HG03565 (cell line): ENCODE measurements around the gene TTC33.

Experiments
- ATAC-seq: cut with Tn5 transposase; IDR thresholded peaks from one replicate; pipeline ENCODE4 v1.9.1; 2021; ENCODE audit warnings: mild to moderate bottlenecking, moderate library complexity; ENCODE audit not compliant: unreplicated experiment

Gene TTC33

GRCh38 chr5:40681363-40682153 is 74.2 kb downstream of the TTC33 start:
- no peak for ATAC-seq

GRCh38 chr5:40680741-40681362 is 74.9 kb downstream of the TTC33 start:
- no peak for ATAC-seq

GRCh38 chr5:40679913-40680681 is 75.7 kb downstream of the TTC33 start, which contains the start of gene PTGER4:
Gene PTGER4 (plus strand): TSS chr5:40679915. CDS start chr5:40680994, 1,079 bp downstream.
- no peak for ATAC-seq

GRCh38 chr5:40679148-40679912 is 76.4 kb downstream of the TTC33 start:
- peak; percentile 53 for ATAC-seq

GRCh38 chr5:40678460-40679147 is 77.2 kb downstream of the TTC33 start:
- ATAC-seq: no peak

GRCh38 chr5:40678026-40678425 is 77.7 kb downstream of the TTC33 start:
- no peak for ATAC-seq

- no peak for ATAC-seq
Measured at GRCh38 chr5:40677456-40677855, 78.3 kb downstream of the TTC33 start.

- no peak for ATAC-seq
Measured at GRCh38 chr5:40676613-40677343, 79.0 kb downstream of the TTC33 start.

GRCh38 chr5:40675396-40676133 is 80.2 kb downstream of the TTC33 start:
- no peak for ATAC-seq

GRCh38 chr5:40674661-40675235 is 81.0 kb downstream of the TTC33 start:
- no peak for ATAC-seq

- ATAC-seq: no peak
Measured at GRCh38 chr5:40672425-40672824, 83.3 kb downstream of the TTC33 start.

GRCh38 chr5:40669606-40670390 is 86.0 kb downstream of the TTC33 start:
- no peak for ATAC-seq

- ATAC-seq: no peak
Measured at GRCh38 chr5:40667161-40667663, 88.5 kb downstream of the TTC33 start.

- no peak for ATAC-seq
Measured at GRCh38 chr5:40666657-40667056, 89.1 kb downstream of the TTC33 start.

- ATAC-seq: no peak
Measured at GRCh38 chr5:40665635-40666298, 90.0 kb downstream of the TTC33 start.

GRCh38 chr5:40660751-40661150 is 95.0 kb downstream of the TTC33 start:
- no peak for ATAC-seq

GRCh38 chr5:40656766-40657165 is 99.0 kb downstream of the TTC33 start:
- no peak for ATAC-seq
